K562 (cell line): ENCODE measurements around the gene SPRED2. TPM values are rescaled to one million over a fixed set of nuclear protein-coding genes. Genes with fewer than 3 reads are reported as not detected.

Source experiments
- ATAC-seq: fragments of 200-7000 bp; cut with Tn5 transposase; 3 replicates; pipeline ENCODE4 v1.9.1; 2020; ENCODE audit warnings: moderate library complexity
- BruUV-seq: library from RNA; stranded (reverse); fragments of 400-500 nt; replicated peaks from 2 replicates; lab custom pipeline; 2021; lab: Mats Ljungman, UMichigan
- CTCF ChIA-PET: fragments of 300-600 bp; formaldehyde crosslinking; extraction: SDS; loops from one replicate; lab custom pipeline; 2021; ENCODE audit warnings: low intra/inter-chr PET ratio; lab: Yijun Ruan, JAX
- POLR2A ChIA-PET: fragments of 300-600, 350-650 bp; sonication (Branson Sonifier 250); formaldehyde crosslinking; extraction: SDS; loops from one replicate; lab custom pipeline; 2021; ENCODE audit warnings: antibody characterized with exemption, inconsistent platforms; lab: Yijun Ruan, JAX
- DNase-seq, 4 experiments: peaks; one replicate each; pipeline versions ENCODE4 v3.0.0 to v3.0.0-alpha.2; 2011 to 2018; ENCODE audit warnings: low spot score in 3 of 4, mixed read lengths in 3 of 4; ENCODE audit errors: extremely low read depth in 1 of 4
- FAIRE-seq: peaks from 2 replicates; lab custom pipeline; 2011; peaks lifted over from hg19 to GRCh38; lab: Jason Lieb, UNC
- H2AFZ ChIP-seq: 2 replicates; pipeline ENCODE4 v1.6.0; 2011; ENCODE audit warnings: low read depth, low read length, control low read depth, inconsistent platforms
- H3K27ac ChIP-seq: fragments of 200-600 bp; 3 replicates; pipeline ENCODE4 v1.8.0; 2011; ENCODE audit warnings: low read depth, mild to moderate bottlenecking, control low read depth, inconsistent platforms, low read length, moderate library complexity, mixed read lengths; ENCODE audit errors: extremely low read depth
- H3K27me3 ChIP-seq, 2 experiments: fragments of 300-600 bp in 1 of 2; 2 replicates in 1 of 2; 3 replicates in 1 of 2; pipeline versions ENCODE4 v1.6.0 to v1.8.0; 2011; ENCODE audit warnings: inconsistent platforms in 2 of 2, low read length in 2 of 2, mild to moderate bottlenecking in 1 of 2, mixed read lengths in 1 of 2, moderate library complexity in 1 of 2; ENCODE audit not compliant: control insufficient read depth in 2 of 2, insufficient read depth in 2 of 2
- H3K36me3 ChIP-seq: fragments of 300-600 bp; 3 replicates; pipeline ENCODE4 v1.8.0; 2011; ENCODE audit warnings: mild to moderate bottlenecking, low read length, inconsistent platforms; ENCODE audit not compliant: control insufficient read depth, insufficient read depth
- H3K4me1 ChIP-seq, 2 experiments: fragments of 200-600 bp in 1 of 2; replicated peaks in 1 of 2; 2 replicates in 1 of 2; 3 replicates in 1 of 2; pipeline versions ENCODE4 v1.5.1 to v1.8.0; 2011; ENCODE audit warnings: inconsistent platforms in 2 of 2, low read length in 2 of 2, mild to moderate bottlenecking in 1 of 2, mixed read lengths in 1 of 2, moderate library complexity in 1 of 2; ENCODE audit not compliant: control insufficient read depth in 2 of 2, insufficient read depth in 2 of 2
- H3K4me2 ChIP-seq: 2 replicates; pipeline ENCODE4 v1.6.1; 2011; ENCODE audit warnings: low read length, control low read depth, inconsistent platforms, mixed read lengths; ENCODE audit not compliant: insufficient read depth
- H3K4me3 ChIP-seq: fragments of 200-600 bp; sonication (generic), shearing (Covaris generic); 2 replicates; pipeline ENCODE4 v1.5.1; 2016; ENCODE audit warnings: control low read depth, inconsistent platforms
- H3K79me2 ChIP-seq: fragments of 200-600 bp; 3 replicates; pipeline ENCODE4 v1.8.0; 2011; ENCODE audit warnings: low read length, inconsistent platforms; ENCODE audit not compliant: control insufficient read depth, insufficient read depth
- H3K9ac ChIP-seq, 2 experiments: 2 replicates each; pipeline versions ENCODE4 v1.6.0 to v1.6.1; 2011; ENCODE audit warnings: low read depth in 2 of 2, low read length in 2 of 2, control low read depth in 1 of 2, inconsistent platforms in 1 of 2, mild to moderate bottlenecking in 1 of 2, mixed read lengths in 1 of 2; ENCODE audit not compliant: insufficient read depth in 1 of 2
- H3K9me1 ChIP-seq: one replicate; pipeline ENCODE4 v1.6.0; 2011; ENCODE audit warnings: inconsistent platforms, mild to moderate bottlenecking, low read length, moderate library complexity; ENCODE audit not compliant: control insufficient read depth, insufficient read depth
- H3K9me3 ChIP-seq: replicated peaks from 2 replicates; pipeline ENCODE4 v1.5.1; 2011; ENCODE audit warnings: low read depth, low read length, inconsistent platforms; ENCODE audit not compliant: control insufficient read depth, insufficient read depth
- H4K20me1 ChIP-seq: replicated peaks from 2 replicates; pipeline ENCODE4 v1.6.1; 2011; ENCODE audit warnings: low read length, inconsistent platforms, mixed read lengths; ENCODE audit not compliant: control insufficient read depth, insufficient read depth
- CBX8 ChIP-seq: fragments of 200-600 bp; sonication (generic); IDR thresholded peaks from 2 replicates; pipeline ENCODE4 v1.6.1; 2012; ENCODE audit warnings: borderline replicate concordance, mixed run types, low read depth, mild to moderate bottlenecking, moderate library complexity, mixed read lengths, low read length, control low read depth, inconsistent platforms; ENCODE audit not compliant: poor library complexity, severe bottlenecking; ENCODE audit errors: extremely low read depth
- CEBPB ChIP-seq: fragments of 450-650 bp; IDR thresholded peaks from 2 replicates; pipeline ENCODE4 v1.6.1; 2016; ENCODE audit warnings: missing genetic modification characterization, missing compliant biosample characterization
- ETS2 ChIP-seq: IDR thresholded peaks from 2 replicates; pipeline ENCODE4 v1.6.1; 2016; ENCODE audit warnings: borderline replicate concordance, missing genetic modification characterization, mild to moderate bottlenecking, moderate library complexity, missing compliant biosample characterization; ENCODE audit not compliant: poor library complexity, severe bottlenecking
- RCOR1 ChIP-seq, 2 experiments: IDR thresholded peaks; 2 replicates each; pipeline ENCODE4 v1.6.1; 2012; ENCODE audit warnings: low read depth in 2 of 2, low read length in 2 of 2, borderline replicate concordance in 1 of 2, improper control_type of control experiment in 1 of 2
- ZBTB8A ChIP-seq: fragments of 450-650 bp; IDR thresholded peaks from 2 replicates; pipeline ENCODE4 v1.6.1; 2018; ENCODE audit warnings: mild to moderate bottlenecking, moderate library complexity; ENCODE audit not compliant: partially characterized antibody
- ZNF699 ChIP-seq: fragments of 250-450 bp; sonication (Bioruptor Pico); IDR thresholded peaks from 2 replicates; pipeline ENCODE4 v1.8.0; 2021; ENCODE audit warnings: mild to moderate bottlenecking, moderate library complexity; ENCODE audit not compliant: insufficient replicate concordance
- whole genome bisulfite sequencing: fragments of 100-300 bp; shearing (Covaris generic); methylation state at CpG from one replicate; pipeline ENCODE4 v1.1.6; 2016; ENCODE audit warnings: low coverage, mixed read lengths; ENCODE audit not compliant: insufficient coverage; ENCODE audit errors: missing lambda C conversion rate; 5-methylcytosine and 5-hydroxymethylcytosine counted together
- in situ Hi-C: fragments of 300-500 bp; cut with MboI; formaldehyde crosslinking; loops from 4 replicates; pipeline ENCODE4 v1.15.0; 2018; ENCODE audit warnings: inconsistent platforms, mixed read lengths
- intact Hi-C: fragments of 100-400 bp; cut with micrococcal nuclease; formaldehyde crosslinking; loops from 2 replicates; pipeline ENCODE4 v1.14.2; 2022
- polyA plus RNA-seq, 8 experiments: library from polyadenylated mRNA; depleted of rRNA in 4 of 8; stranded (reverse) in 5 of 8; unstranded in 3 of 8; fragments of >200 nt; fragmentation: Nextera tagmentation in 2 of 8; fragmentation: Illumina TruSeq in 1 of 8; extraction: Ambion mirVana in 2 of 8; extraction: Trizol in 1 of 8; gene quantifications; 2 replicates each; pipeline versions ENCODE4 v1.2.1 to v1.2.3, GENCODE V29; 2011 to 2014; ENCODE audit warnings: inconsistent platforms in 1 of 8, missing spikeins in 1 of 8
- total RNA-seq, 7 experiments: library from RNA; depleted of rRNA in 6 of 7; stranded (reverse); fragments of >200 nt in 6 of 7; fragmentation: Illumina TruSeq in 2 of 7; extraction: Trizol in 2 of 7; gene quantifications; 2 replicates each; pipeline versions ENCODE4 v1.2.1 to v1.2.3, GENCODE V29; 2011 to 2021; ENCODE audit warnings: low replicate concordance in 1 of 7

SPRED2 gene
- total and polyA plus RNA-seq, 9 of the 15 experiments (the other 6 are each of a cell fraction or from before 2014, with no cell fraction given), result 4.6 to 50.8 (median 14.1) TPM

DNA sequence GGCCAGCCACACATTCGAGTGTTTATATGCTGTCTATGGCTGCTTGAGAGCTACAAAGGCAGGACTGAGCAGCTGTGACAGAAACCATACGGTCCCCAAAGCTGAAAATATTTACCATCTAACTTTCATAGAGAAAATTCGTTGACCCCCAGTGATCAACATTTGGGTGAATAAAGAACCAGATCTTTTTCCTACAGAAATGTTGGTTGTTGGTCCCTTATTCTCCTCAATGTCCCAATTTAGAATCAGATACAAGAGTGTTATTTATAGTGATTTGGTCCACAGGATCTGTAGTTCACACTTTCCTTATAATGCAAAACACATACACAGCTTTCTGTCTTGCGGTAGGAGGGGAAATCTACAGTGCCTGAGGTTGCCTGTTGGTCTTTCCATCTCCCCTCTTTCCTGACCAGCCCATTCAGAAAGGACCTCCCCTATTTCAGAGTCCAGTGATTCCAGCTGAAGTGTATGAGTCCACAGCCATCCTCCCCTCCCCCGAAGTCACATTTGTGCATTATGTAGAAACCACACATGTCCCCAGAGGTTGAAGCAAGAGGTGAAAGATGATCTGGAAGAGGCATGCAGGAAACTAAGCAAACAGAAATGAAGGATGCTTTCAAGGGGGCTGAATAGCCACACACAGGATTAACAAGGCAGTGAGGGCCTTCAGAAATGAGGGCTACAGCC lies 61.9 kb downstream of the SPRED2 start:
- Histone ChIP-seq H3K27me3 (no peaks in the 10 kb centered on the region), H3K27ac (no peak overlapping the region), H3K36me3 (peaks cover 12% of the 10 kb centered on the region; the same call in 2 of the 3 replicates), H3K9me1 (peaks cover 3% of the 10 kb centered on the region), H3K9me3 (no peaks in the 10 kb centered on the region), H3K79me2 (peaks cover 99% of the 10 kb centered on the region), H4K20me1 (peaks cover 34% of the 10 kb centered on the region), H3K4me3 (no peak overlapping the region), H3K4me2 (no peak overlapping the region), H3K4me1 (peaks cover 14 to 69% of the 10 kb centered on the region in 2 experiments; a peak in 4 of 5 replicates), H2AFZ (no peak overlapping the region), H3K9ac (peak overlapping the region in 1 of 2 experiments; percentile 35; a peak in 1 of 4 replicates)
- BruUV-seq, result no TSS peak
- intact Hi-C loops (no loop called here), in situ Hi-C loops (no loop called here)
- ATAC-seq (peak; percentile 14; the same call in 2 of the 3 replicates), DNase-seq (peak in 1 of 4 experiments; percentile 49), FAIRE-seq (no peak)
- WGBS, result 55% methylated on average over 5 of the region's 5 CpGs
- TF ChIP-seq CEBPB (tag), result no peak
- 0 out of 4 replicates have a peak, but pooled peaks of 1 of the 2 experiments have one; percentile 16 for TF ChIP-seq RCOR1 (IDR thresholded peaks at IDR 0.05; ENCODE audit: borderline replicate concordance in 1 of 2, low read depth in 2 of 2, low read length in 2 of 2)
- no peak for TF ChIP-seq ZNF699 (CRISPR knock-in tag)
- no peak for TF ChIP-seq CBX8
- no peak for TF ChIP-seq ZBTB8A
- no peak for TF ChIP-seq ETS2
- ChIA-PET POLR2A (interaction anchor here (1.0 to 2.2 kb wide), 5 partner anchors 10 to 66 kb away, joined by 4 to 7 read pairs (median 5); no protein-coding TSS in a partner anchor), CTCF (no interaction called here)
